H1 (cell line): ENCODE data around the gene TOMM22. TPM values are rescaled to one million over a fixed set of nuclear protein-coding genes. Genes with fewer than 3 reads are reported as not detected.

Experiments
- BACH1 ChIP-seq: IDR thresholded peaks from 2 replicates; pipeline ENCODE4 v1.6.1; 2012; ENCODE audit warnings: low read length, improper control_type of control experiment
- polyA plus RNA-seq, 7 experiments: library from polyadenylated mRNA; depleted of rRNA in 3 of 7; stranded (reverse) in 5 of 7; unstranded in 2 of 7; fragments of >200 nt in 5 of 7; fragments of 200-250 nt in 2 of 7; gene quantifications; 1 replicate in 5 of 7; 2 replicates in 1 of 7; 4 replicates in 1 of 7; pipeline versions ENCODE4 v1.2.1 to v1.2.3, GENCODE V29; 2011 to 2013; ENCODE audit warnings: missing spikeins in 2 of 7, mixed read lengths in 2 of 7
- total RNA-seq: library from RNA; stranded (reverse); fragmentation: NEBNext Ultra II Directional; extraction: Animal tissue kit (Norgen Biotek cat#: 25700); gene quantifications from 2 replicates; pipeline ENCODE4 v1.2.1, GENCODE V29; 2021

TOMM22 gene
- total and polyA plus RNA-seq, 2 of the 8 experiments (the other 6 are each of a cell fraction or from before 2014, with no cell fraction given): 84.0 to 125 TPM

DNA sequence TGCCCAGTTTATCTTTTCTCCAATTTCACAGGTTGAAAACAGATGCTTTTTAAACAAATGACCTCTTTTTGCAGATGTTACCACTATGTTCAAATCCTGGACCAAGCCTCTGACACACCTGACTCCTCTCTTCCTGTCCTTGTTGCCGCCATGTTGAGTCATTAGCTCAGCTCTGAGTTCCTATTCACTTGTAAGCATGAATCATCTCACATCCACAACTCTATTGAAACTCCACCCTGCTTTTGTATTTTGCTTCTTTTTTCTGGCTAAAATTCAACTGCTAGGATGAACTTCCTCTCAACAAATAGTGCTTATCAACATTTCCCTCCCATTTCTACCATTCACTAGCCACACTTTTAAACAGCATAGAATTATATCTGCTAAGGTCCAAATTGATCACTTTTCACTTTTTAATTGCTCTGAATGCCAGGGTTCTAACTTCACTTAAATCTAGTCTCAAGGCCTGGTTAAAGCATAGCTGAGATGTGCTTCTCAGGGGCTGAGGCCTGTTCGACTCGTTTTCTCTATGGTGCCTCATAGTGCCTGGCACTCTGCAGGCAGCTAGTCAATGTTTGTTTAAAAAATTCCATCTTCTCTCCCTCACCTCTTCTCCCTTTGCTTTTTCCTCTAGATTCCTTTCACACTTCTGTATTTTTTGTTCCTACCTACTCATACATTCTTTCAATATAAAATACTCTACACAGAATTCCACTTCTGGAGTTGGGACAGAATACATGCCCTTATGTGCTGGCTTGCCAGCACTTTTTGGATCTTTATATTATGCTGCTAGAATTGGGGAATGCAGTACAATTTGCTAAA lies 15.1 kb downstream of the TOMM22 start (continued):
- no peak for TF ChIP-seq BACH1
- TF ChIP-seq, all 59 proteins: peak for 0
